DMS53 (cell line): ENCODE results near the gene CRABP2.

Experiments
- DNase-seq: peaks from one replicate; lab custom pipeline; 2025; lab: John Stamatoyannopoulos, UW

CRABP2 gene

GRCh38 chr1:156741481-156741983 is 36.1 kb upstream of the CRABP2 start:
- no peak for DNase-seq

- peak; percentile 100 for DNase-seq
Measured at GRCh38 chr1:156740741-156741480, 35.5 kb upstream of the CRABP2 start, which contains the start of gene MRPL24. Gene MRPL24, minus strand, starts transcription at chr1:156741088. Its CDS starts 2,384 bp downstream, at chr1:156738704.

GRCh38 chr1:156740237-156740740 is 34.9 kb upstream of the CRABP2 start:
- peak; percentile 75 for DNase-seq

GRCh38 chr1:156738916-156739315 is 33.5 kb upstream of the CRABP2 start:
- DNase-seq = no peak

GRCh38 chr1:156738407-156738806 is 33.0 kb upstream of the CRABP2 start:
- no peak for DNase-seq

- DNase-seq = no peak
Measured at GRCh38 chr1:156733989-156734584, 28.7 kb upstream of the CRABP2 start.

GRCh38 chr1:156728599-156729462 is 23.4 kb upstream of the CRABP2 start, which contains the start of gene ISG20L2:
Gene ISG20L2, minus strand, starts transcription at chr1:156728766. Its CDS starts 1,114 bp downstream, at chr1:156727652.
- peak; percentile 99 for DNase-seq

GRCh38 chr1:156727926-156728598 is 22.7 kb upstream of the CRABP2 start, which contains the start of gene METTL25B:
Gene METTL25B, plus strand, starts transcription at chr1:156728469. Its CDS starts 636 bp downstream, at chr1:156729105.
- peak; percentile 95 for DNase-seq

- DNase-seq = no peak
Measured at GRCh38 chr1:156727492-156727891, 22.1 kb upstream of the CRABP2 start.

GRCh38 chr1:156726549-156727226 is 21.3 kb upstream of the CRABP2 start:
- peak; percentile 84 for DNase-seq

GRCh38 chr1:156725683-156726280 is 20.4 kb upstream of the CRABP2 start:
- peak; percentile 95 for DNase-seq

- no peak for DNase-seq
Measured at GRCh38 chr1:156721535-156721934, 16.2 kb upstream of the CRABP2 start.

- DNase-seq = no peak
Measured at GRCh38 chr1:156721131-156721530, 15.7 kb upstream of the CRABP2 start.

- no peak for DNase-seq
Measured at GRCh38 chr1:156717351-156717750, 12.0 kb upstream of the CRABP2 start.

- DNase-seq = no peak
Measured at GRCh38 chr1:156714830-156715229, 9.4 kb upstream of the CRABP2 start.

- no peak for DNase-seq
Measured at GRCh38 chr1:156712626-156713025, 7.2 kb upstream of the CRABP2 start.

- DNase-seq = no peak
Measured at GRCh38 chr1:156711011-156711817, 5.8 kb upstream of the CRABP2 start.

- DNase-seq = peak; percentile 58
Measured at GRCh38 chr1:156709757-156710489, 4.5 kb upstream of the CRABP2 start.

GRCh38 chr1:156709031-156709430 is 3.6 kb upstream of the CRABP2 start:
- DNase-seq = no peak
